SK-N-SH treated with all-trans-retinoic acid at 6 μM for 48 hours (cell line): Measurements from ENCODE around the gene PRKCB.

ENCODE experiments used
- ATAC-seq: fragments of 200-7000 bp; cut with Tn5 transposase; 3 replicates; pipeline ENCODE4 v1.9.1; 2020; ENCODE audit warnings: mild to moderate bottlenecking, moderate library complexity
- BACH2 ChIP-seq: fragments of 250-450 bp; sonication (Bioruptor Pico); IDR thresholded peaks from 2 replicates; pipeline ENCODE4 v1.9.0; 2021; ENCODE audit warnings: mild to moderate bottlenecking, borderline replicate concordance
- CSDC2 ChIP-seq: fragments of 250-450 bp; sonication (Bioruptor Pico); IDR thresholded peaks from 2 replicates; pipeline ENCODE4 v1.5.0; 2020; ENCODE audit warnings: mild to moderate bottlenecking, moderate library complexity
- CSRNP3 ChIP-seq: fragments of 250-450 bp; sonication (Bioruptor Pico); IDR thresholded peaks from 2 replicates; pipeline ENCODE4 v1.5.1; 2021; ENCODE audit warnings: mild to moderate bottlenecking, moderate library complexity
- ESRRG ChIP-seq: fragments of 250-450 bp; sonication (Bioruptor Pico); IDR thresholded peaks from 2 replicates; pipeline ENCODE4 v1.6.1; 2021; ENCODE audit warnings: mild to moderate bottlenecking
- GLIS3 ChIP-seq: fragments of 250-450 bp; sonication (Bioruptor Pico); IDR thresholded peaks from 2 replicates; pipeline ENCODE4 v1.5.0; 2020; ENCODE audit warnings: mild to moderate bottlenecking, moderate library complexity
- ISL1 ChIP-seq: fragments of 250-450 bp; sonication (Bioruptor Pico); IDR thresholded peaks from 2 replicates; pipeline ENCODE4 v2.1.2; 2022; ENCODE audit warnings: mild to moderate bottlenecking, moderate library complexity
- OSR1 ChIP-seq: fragments of 250-450 bp; sonication (Bioruptor Pico); IDR thresholded peaks from 2 replicates; pipeline ENCODE4 v1.8.0; 2022; ENCODE audit warnings: moderate library complexity, mild to moderate bottlenecking, inconsistent platforms
- POU6F1 ChIP-seq: fragments of 250-450 bp; sonication (Bioruptor Pico); IDR thresholded peaks from 2 replicates; pipeline ENCODE4 v1.8.0; 2021; ENCODE audit warnings: low read depth, mild to moderate bottlenecking, moderate library complexity, borderline replicate concordance
- PPARA ChIP-seq: fragments of 250-450 bp; sonication (Bioruptor Pico); IDR thresholded peaks from 2 replicates; pipeline ENCODE4 v1.5.0; 2020; ENCODE audit warnings: mild to moderate bottlenecking, borderline replicate concordance
- RARB ChIP-seq: fragments of 250-450 bp; sonication (Bioruptor Pico); IDR thresholded peaks from 2 replicates; pipeline ENCODE4 v1.8.0; 2021; ENCODE audit warnings: mild to moderate bottlenecking, moderate library complexity
- SNAI2 ChIP-seq: fragments of 250-450 bp; sonication (Bioruptor Pico); IDR thresholded peaks from 2 replicates; pipeline ENCODE4 v1.5.0; 2020; ENCODE audit warnings: mild to moderate bottlenecking, moderate library complexity
- TOX ChIP-seq: fragments of 250-450 bp; sonication (Bioruptor Pico); IDR thresholded peaks from 2 replicates; pipeline ENCODE4 v1.8.0; 2021; ENCODE audit warnings: mild to moderate bottlenecking, moderate library complexity, borderline replicate concordance
- TSHZ2 ChIP-seq: fragments of 250-450 bp; sonication (Bioruptor Pico); IDR thresholded peaks from 2 replicates; pipeline ENCODE4 v1.5.0; 2020; ENCODE audit warnings: mild to moderate bottlenecking, moderate library complexity
- ZC3H10 ChIP-seq: fragments of 250-450 bp; sonication (Bioruptor Pico); IDR thresholded peaks from 2 replicates; pipeline ENCODE4 v1.5.1; 2021; ENCODE audit warnings: mild to moderate bottlenecking, moderate library complexity
- ZFP30 ChIP-seq: fragments of 450-650 bp; formaldehyde crosslinking; IDR thresholded peaks from 2 replicates; pipeline ENCODE4 v1.5.0; 2022; ENCODE audit warnings: mild to moderate bottlenecking, moderate library complexity
- ZNF565 ChIP-seq: fragments of 450-650 bp; formaldehyde crosslinking; conservative IDR thresholded peaks from 2 replicates; pipeline ENCODE4 v1.5.0; 2020; ENCODE audit warnings: low read depth, mild to moderate bottlenecking, moderate library complexity
- ZNF70 ChIP-seq: fragments of 450-650 bp; formaldehyde crosslinking; IDR thresholded peaks from 2 replicates; pipeline ENCODE4 v1.5.0; 2020; ENCODE audit warnings: mild to moderate bottlenecking, moderate library complexity
- ZNF8 ChIP-seq: fragments of 450-650 bp; formaldehyde crosslinking; IDR thresholded peaks from 2 replicates; pipeline ENCODE4 v1.5.0; 2020; ENCODE audit warnings: mild to moderate bottlenecking, moderate library complexity
- TF ChIP-seq, protein P1 (sequence below): fragments of 250-450 bp; sonication (Bioruptor Pico); IDR thresholded peaks from 2 replicates; pipeline ENCODE4 v1.8.0; 2020; ENCODE audit warnings: mild to moderate bottlenecking, moderate library complexity, borderline replicate concordance

Gene PRKCB

GRCh38 chr16:23856251-23856709, 20.5 kb downstream of the PRKCB start:
- TF ChIP-seq ZC3H10 (CRISPR knock-in tag) (no peak), ZNF565 (no peak), OSR1 (no peak), TSHZ2 (no peak), PPARA (CRISPR knock-in tag) (no peak), POU6F1 (CRISPR knock-in tag) (no peak), BACH2 (CRISPR knock-in tag) (no peak)
- no peak for ATAC-seq

- TF ChIP-seq RARB (no peak), ZNF565 (no peak)
- TF ChIP-seq, all 23 proteins: peak for 0
- no peak for ATAC-seq
Measured at GRCh38 chr16:23857256-23857880, 21.6 kb downstream of the PRKCB start.

DNA sequence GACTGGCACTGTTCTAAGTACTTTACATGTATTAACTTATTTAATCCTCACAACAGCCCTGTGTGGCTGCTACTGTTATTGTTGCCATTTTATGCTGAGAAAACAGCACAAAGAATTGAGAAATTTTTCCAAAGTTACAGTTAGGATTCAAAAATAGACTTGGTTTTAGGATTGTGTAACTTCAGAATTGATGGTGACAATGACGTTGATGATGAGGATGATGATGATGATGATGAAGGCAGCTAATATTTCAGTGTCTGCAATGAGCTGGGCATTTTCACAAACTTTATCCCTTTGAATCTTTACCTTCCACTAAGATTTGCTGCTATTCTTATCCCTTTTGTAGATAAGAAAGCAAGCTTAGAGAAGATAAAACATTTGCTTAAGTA, 22.1 kb downstream of the PRKCB start:
- TF ChIP-seq SNAI2 (CRISPR knock-in tag) (no peak), ZNF565 (no peak), TOX (CRISPR knock-in tag) (no peak), GLIS3 (CRISPR knock-in tag) (no peak), ZNF70 (CRISPR knock-in tag) (no peak), ZNF8 (CRISPR knock-in tag) (no peak)
- TF ChIP-seq, protein P1, sequence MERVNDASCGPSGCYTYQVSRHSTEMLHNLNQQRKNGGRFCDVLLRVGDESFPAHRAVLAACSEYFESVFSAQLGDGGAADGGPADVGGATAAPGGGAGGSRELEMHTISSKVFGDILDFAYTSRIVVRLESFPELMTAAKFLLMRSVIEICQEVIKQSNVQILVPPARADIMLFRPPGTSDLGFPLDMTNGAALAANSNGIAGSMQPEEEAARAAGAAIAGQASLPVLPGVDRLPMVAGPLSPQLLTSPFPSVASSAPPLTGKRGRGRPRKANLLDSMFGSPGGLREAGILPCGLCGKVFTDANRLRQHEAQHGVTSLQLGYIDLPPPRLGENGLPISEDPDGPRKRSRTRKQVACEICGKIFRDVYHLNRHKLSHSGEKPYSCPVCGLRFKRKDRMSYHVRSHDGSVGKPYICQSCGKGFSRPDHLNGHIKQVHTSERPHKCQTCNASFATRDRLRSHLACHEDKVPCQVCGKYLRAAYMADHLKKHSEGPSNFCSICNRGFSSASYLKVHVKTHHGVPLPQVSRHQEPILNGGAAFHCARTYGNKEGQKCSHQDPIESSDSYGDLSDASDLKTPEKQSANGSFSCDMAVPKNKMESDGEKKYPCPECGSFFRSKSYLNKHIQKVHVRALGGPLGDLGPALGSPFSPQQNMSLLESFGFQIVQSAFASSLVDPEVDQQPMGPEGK = no peak

DNA sequence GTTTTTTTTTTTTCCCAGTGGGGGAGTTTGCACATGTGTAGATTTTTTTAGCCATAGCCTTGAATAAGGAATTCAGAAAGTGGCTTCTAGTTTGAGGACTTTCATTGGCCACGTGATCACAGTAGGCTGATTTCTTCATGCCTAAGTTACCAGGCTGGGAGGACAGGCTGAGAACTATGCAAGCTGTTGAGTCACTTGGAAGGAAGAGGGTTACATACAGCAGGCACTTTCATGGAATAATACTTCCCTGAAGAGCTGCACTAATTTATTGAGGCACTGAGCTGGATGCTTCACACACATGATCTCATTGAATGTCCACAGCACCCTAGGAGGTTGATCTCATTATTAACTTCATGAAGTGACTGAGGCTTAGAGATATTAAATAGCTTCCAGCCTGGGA, 22.8 kb downstream of the PRKCB start:
- no peak for ATAC-seq
- TF ChIP-seq ZC3H10 (CRISPR knock-in tag) (no peak), ZFP30 (CRISPR knock-in tag) (no peak)

More for the DNA sequence above, 22.1 kb downstream of the PRKCB start:
- no peak for ATAC-seq

- TF ChIP-seq TOX (CRISPR knock-in tag) (no peak), ZFP30 (CRISPR knock-in tag) (no peak), ZC3H10 (CRISPR knock-in tag) (no peak), CSRNP3 (CRISPR knock-in tag) (no peak), PPARA (CRISPR knock-in tag) (no peak), BACH2 (CRISPR knock-in tag) (no peak), CSDC2 (CRISPR knock-in tag) (no peak), ESRRG (CRISPR knock-in tag) (no peak), ZNF70 (CRISPR knock-in tag) (no peak), ISL1 (CRISPR knock-in tag) (no peak)
- ATAC-seq = no peak
Measured at GRCh38 chr16:23859713-23860269, 24.0 kb downstream of the PRKCB start.
